Activated CD4-positive, alpha-beta memory T cell treated with anti-CD3 and anti-CD28 coated beads, Interleukin-2, amount 10 ng/mL, durations not matched to agents 7 days and 5 days (primary cell): ENCODE measurements around the gene ZBTB46. TPM values are rescaled to one million over a fixed set of nuclear protein-coding genes. Genes with fewer than 3 reads are reported as not detected.

Experiments
- CTCF ChIA-PET: fragments of 350-600 bp; sonication (Branson Sonifier 250); formaldehyde crosslinking; loops from one replicate; lab custom pipeline; 2021; ENCODE audit warnings: antibody characterized with exemption, inconsistent platforms; lab: Charles Lee
- POLR2A ChIA-PET: fragments of 350-600 bp; sonication (Branson Sonifier 250); formaldehyde crosslinking; loops from one replicate; lab custom pipeline; 2021; ENCODE audit warnings: antibody characterized with exemption; lab: Charles Lee
- DNase-seq: peaks from one replicate; pipeline ENCODE4 v3.0.0-alpha.2; 2020
- H3K27ac Mint-ChIP-seq: one replicate; pipeline ENCODE4 v1.8.0; 2021; ENCODE audit warnings: mild to moderate bottlenecking, mixed read lengths
- H3K27me3 Mint-ChIP-seq: one replicate; pipeline ENCODE4 v1.8.0; 2021; ENCODE audit warnings: mixed read lengths
- H3K36me3 Mint-ChIP-seq: one replicate; pipeline ENCODE4 v1.8.0; 2021; ENCODE audit warnings: low read depth, mixed read lengths
- H3K4me1 Mint-ChIP-seq: one replicate; pipeline ENCODE4 v1.8.0; 2021; ENCODE audit warnings: mixed read lengths
- H3K4me3 Mint-ChIP-seq: one replicate; pipeline ENCODE4 v1.8.0; 2021; ENCODE audit warnings: mild to moderate bottlenecking, mixed read lengths
- H3K9me3 Mint-ChIP-seq: one replicate; pipeline ENCODE4 v1.8.0; 2021; ENCODE audit warnings: mixed read lengths
- total RNA-seq, 2 experiments: library from RNA; stranded (reverse); gene quantifications; one replicate each; pipeline ENCODE4 v1.2.3, GENCODE V29; 2021

ZBTB46 gene
- total RNA-seq, 2 experiments from 2014 or later: 0.53 to 0.65 TPM

DNA sequence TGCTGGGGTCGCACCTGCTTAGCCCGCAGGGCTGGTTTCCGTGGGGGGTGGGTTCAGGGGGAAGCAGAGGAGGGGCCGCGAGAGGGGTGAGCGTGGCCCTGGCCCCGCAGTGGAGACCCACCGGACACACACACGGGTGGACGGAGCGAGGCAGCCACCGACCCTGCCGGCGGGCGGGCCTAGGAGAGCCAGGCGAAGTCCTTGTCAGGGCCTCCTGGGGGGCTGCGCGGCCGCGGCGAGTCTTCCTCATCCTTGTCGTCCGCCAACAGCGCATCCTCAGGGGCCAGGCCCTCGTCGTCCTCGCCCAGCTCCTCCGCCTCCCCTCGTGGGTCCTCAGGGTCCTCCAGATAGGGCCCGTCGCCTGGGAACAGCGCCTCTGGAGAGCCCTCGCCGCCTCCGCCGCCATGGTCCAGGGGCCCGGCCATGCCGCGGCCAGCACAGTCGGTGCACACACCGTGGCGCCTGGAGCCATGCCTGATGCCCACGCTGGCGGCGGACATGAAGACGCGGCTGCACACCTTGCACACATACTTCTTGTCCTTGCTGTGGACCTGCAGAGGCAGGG lies 84.2 kb downstream of the ZBTB46 start:
- ChIA-PET POLR2A (no interaction called here), CTCF (no interaction called here)
- Mint-ChIP-seq H3K36me3 (peaks cover 4% of the 10 kb centered on the region), H3K27me3 (no peaks in the 10 kb centered on the region), H3K4me1 (peaks cover 15% of the 10 kb centered on the region), H3K9me3 (no peaks in the 10 kb centered on the region), H3K27ac (no peak overlapping the region), H3K4me3 (no peak overlapping the region)
- no peak for DNase-seq

DNA sequence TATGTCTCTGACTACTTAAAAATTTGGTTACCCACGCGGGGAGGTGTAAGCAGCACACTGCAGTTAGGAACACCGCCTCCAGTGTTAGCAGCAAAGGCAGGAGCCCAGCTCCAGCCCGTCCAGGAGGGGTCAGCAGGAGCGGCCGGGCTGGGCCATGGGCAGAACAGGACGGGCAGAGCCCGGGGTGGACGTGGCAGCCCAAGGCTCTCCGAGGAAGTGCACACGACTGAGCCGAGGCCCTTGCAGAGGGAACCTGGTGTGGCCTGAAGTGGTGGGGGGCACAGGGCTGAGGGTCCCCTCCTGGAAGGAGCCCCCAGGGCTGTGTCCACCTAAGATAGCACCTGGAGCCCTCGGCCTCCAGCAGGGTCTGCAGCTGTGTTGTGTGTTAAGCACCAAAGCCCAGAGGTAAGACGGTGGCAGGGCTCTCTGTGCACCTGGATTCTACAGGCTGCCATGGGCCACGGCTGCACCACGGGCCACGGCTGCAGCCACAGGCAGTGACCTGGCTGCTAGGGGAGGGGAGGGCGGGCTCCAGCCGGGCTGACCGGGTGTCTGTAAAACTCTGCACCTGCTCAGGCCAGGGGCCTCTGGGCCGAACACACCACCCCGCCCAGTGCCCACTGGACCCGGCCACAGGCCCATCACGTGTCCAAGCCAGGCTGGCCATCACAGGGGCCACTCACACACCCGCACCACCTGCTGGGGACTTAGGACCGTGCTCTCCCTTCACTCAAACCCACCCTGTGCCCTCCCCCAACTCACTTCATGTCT lies 84.9 kb downstream of the ZBTB46 start:
- no peak overlapping the region for H3K4me3 Mint-ChIP-seq
- no peak overlapping the region for H3K27ac Mint-ChIP-seq
- H3K27me3 Mint-ChIP-seq: no peaks in the 10 kb centered on the region
- POLR2A ChIA-PET: interaction anchor here (1.0 kb wide), 1 partner anchor 10 kb away, joined by 5 read pairs; the partner anchor contains the start of gene LIME1
- DNase-seq: no peak
- H3K36me3 Mint-ChIP-seq: peaks cover 7% of the 10 kb centered on the region
- H3K4me1 Mint-ChIP-seq: peaks cover 11% of the 10 kb centered on the region
- no peaks in the 10 kb centered on the region for H3K9me3 Mint-ChIP-seq
- CTCF ChIA-PET: no interaction called here

DNA sequence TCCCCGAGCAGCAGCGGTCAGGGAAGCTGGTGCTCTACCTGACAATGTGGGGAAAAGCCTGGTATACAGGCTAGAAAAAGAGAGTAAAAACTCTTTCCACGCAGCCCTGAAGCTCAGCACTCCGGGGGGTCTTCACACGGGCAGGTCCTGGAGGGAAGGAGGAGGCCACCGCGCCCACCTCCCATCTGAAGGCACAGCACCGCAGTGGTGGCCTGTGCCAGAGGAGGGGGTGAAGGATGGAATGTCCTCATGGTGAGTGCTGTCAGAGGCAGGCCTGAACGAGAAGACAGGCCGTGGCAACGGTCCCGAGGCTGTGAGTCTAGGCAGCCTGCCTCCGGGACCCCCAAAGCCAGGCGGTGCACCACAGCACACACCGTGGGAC lies 85.6 kb downstream of the ZBTB46 start:
- POLR2A ChIA-PET: interaction anchor here (1.0 kb wide), 1 partner anchor 9 kb away, joined by 5 read pairs; the partner anchor contains the start of gene LIME1

DNA sequence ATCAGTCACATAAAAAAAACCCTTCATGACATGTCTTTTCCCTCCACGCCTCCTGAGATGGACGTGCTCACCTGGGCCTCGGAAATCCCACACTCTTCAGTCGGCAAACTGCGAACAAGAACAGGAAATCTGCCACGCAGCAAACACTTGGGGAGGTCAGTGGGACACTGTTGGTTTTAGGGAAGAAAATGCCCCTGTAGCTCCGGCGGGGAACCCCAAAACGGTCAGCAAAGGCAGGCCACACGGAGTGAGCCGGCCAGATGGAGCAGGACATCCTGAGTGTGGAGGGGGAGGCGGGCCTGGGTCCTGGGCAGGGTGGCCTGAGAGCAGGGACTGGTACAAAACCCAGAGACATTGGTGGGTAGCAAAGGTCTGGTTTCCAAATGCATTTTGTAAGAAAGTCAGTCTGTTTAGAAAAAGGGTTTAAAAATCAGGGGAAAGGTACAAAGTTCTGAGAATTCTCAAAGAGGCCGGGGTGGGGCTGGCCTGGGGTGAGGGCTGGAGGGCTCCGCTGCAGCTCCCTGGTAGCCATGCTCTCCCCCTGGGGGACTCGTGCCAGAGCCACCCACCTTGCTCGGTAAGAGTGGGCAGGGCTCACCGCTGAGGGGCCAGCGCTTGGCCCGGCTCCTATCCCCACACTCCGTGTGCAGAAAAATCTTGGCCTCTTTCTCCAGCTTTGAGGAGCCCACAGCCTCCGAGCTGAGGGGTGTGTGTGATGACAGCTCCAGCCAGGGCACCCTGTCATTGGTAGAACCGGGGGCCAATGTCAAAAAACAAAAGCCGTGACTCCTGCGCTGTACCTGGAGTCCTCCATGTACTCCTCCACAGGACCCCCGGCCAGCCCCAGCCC lies 86.3 kb downstream of the ZBTB46 start:
- no peaks in the 10 kb centered on the region for H3K27me3 Mint-ChIP-seq
- no peaks in the 10 kb centered on the region for H3K9me3 Mint-ChIP-seq
- peaks cover 7% of the 10 kb centered on the region for H3K36me3 Mint-ChIP-seq
- H3K27ac Mint-ChIP-seq: no peak overlapping the region
- no peak for DNase-seq
- CTCF ChIA-PET: interaction anchor here (1.4 kb wide), 1 partner anchor 37 kb away, joined by 3 read pairs; the partner anchor contains the start of genes ARFRP1 and ZGPAT
- peaks cover 3% of the 10 kb centered on the region for H3K4me1 Mint-ChIP-seq
- no peak overlapping the region for H3K4me3 Mint-ChIP-seq
- POLR2A ChIA-PET: interaction anchor here (1.0 kb wide), 2 partner anchors 8 to 36 kb away, joined by 3 to 5 read pairs; partner anchors contain the start of genes ARFRP1, LIME1 and ZGPAT

More for the DNA sequence above, 85.6 kb downstream of the ZBTB46 start:
- H3K27ac Mint-ChIP-seq: no peak overlapping the region
- CTCF ChIA-PET: interaction anchor here (1.4 kb wide), 1 partner anchor 38 kb away, joined by 3 read pairs; the partner anchor contains the start of genes ARFRP1 and ZGPAT
- peaks cover 7% of the 10 kb centered on the region for H3K36me3 Mint-ChIP-seq
- no peak overlapping the region for H3K4me3 Mint-ChIP-seq
- H3K27me3 Mint-ChIP-seq: no peaks in the 10 kb centered on the region
- H3K4me1 Mint-ChIP-seq: peaks cover 4% of the 10 kb centered on the region
- H3K9me3 Mint-ChIP-seq: no peaks in the 10 kb centered on the region
- DNase-seq: no peak

DNA sequence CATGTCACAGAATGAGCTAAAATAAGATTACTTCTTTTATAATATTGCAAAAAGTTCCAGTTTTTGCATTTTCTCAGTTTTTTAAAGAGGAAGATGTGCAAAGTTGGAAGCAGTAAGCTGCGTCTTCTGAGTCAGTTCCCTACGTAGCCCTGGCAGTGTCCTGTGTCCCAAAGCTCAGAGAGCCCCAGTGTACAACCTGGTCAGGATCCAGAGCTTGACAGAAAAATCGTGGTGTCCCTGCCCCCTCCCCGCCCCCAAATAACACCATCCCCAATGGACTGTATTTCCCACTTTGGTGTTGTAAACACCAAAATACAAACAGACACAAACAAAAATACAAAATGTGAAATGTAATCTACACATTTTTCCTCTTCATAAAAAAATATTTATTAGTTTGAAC lies 86.9 kb downstream of the ZBTB46 start:
- Mint-ChIP-seq H3K4me3 (no peak overlapping the region), H3K4me1 (no peaks in the 10 kb centered on the region), H3K9me3 (no peaks in the 10 kb centered on the region), H3K27ac (no peak overlapping the region), H3K36me3 (peaks cover 7% of the 10 kb centered on the region), H3K27me3 (no peaks in the 10 kb centered on the region)
- no peak for DNase-seq
- CTCF ChIA-PET: interaction anchor here (1.4 kb wide), 1 partner anchor 36 kb away, joined by 3 read pairs; the partner anchor contains the start of genes ARFRP1 and ZGPAT
- POLR2A ChIA-PET: interaction anchor here (1.0 kb wide), 1 partner anchor 36 kb away, joined by 3 read pairs; the partner anchor contains the start of genes ARFRP1 and ZGPAT

DNA sequence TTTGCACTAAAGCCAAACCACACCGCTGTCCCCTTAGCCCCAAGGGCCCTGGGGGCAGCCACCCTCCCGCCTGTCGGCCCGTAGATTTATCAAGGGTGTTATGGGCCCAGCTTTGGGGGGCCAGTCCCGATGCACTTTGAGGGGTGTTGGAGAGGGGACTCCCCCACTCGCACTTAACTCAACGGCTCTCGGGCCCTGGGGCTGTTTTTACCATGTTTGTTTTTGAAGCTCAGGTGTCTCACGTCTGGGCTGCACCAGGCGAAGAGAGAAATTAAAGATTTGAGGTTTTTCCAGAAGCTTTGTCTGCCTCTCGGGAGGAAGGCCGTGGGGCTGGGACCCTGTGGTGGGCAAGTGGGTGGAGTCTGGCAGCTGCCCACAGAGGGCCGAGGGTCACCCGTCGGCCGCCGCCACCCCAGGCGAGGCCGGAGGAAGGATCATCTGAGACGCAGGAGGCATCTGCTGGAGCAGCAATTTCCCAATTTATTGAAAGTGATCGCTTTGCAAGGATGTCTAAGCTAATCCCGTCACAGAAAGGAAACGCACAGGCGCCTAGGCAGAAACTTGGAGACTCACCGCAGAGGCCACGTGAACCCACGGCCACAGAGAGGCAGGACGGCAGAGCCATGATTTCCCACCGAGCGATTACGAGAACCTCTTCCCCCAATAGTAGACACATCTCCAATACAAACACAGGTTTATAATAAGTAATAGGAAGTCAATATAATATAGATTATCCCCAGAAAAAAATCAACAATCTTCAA lies 87.7 kb downstream of the ZBTB46 start:
- Mint-ChIP-seq H3K27ac (no peak overlapping the region), H3K4me3 (no peak overlapping the region), H3K27me3 (no peaks in the 10 kb centered on the region), H3K36me3 (peaks cover 7% of the 10 kb centered on the region), H3K9me3 (no peaks in the 10 kb centered on the region), H3K4me1 (no peaks in the 10 kb centered on the region)
- CTCF ChIA-PET: no interaction called here
- POLR2A ChIA-PET: interaction anchor here (1.0 kb wide), 1 partner anchor 8 kb away, joined by 4 read pairs; no protein-coding TSS in a partner anchor
- no peak for DNase-seq

DNA sequence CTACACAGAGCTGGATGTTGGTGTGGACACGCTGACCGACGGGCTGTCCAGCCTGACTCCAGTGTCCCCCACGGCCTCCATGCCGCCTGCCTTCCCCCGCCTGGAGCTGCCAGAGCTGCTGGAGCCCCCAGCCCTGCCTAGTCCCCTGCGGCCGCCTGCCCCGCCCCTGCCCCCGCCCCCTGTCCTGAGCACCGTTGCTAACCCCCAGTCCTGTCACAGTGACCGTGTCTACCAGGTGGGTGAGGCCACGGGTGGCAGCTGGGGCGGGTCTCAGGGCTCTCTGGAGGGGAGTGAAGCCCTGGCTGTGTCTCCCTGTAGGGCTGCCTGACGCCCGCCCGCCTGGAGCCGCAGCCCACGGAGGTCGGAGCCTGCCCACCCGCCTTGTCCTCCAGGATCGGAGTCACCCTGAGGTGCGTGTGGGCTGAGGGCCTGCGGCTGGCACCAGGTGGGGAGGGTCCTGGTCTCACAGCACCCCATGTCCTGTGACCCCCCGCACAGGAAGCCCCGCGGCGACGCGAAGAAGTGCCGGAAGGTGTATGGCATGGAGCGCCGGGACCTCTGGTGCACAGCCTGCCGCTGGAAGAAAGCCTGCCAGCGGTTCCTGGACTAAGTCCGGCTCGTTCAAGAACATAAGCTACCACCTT lies 88.6 kb downstream of the ZBTB46 start:
- H3K9me3 Mint-ChIP-seq: no peaks in the 10 kb centered on the region
- peaks cover 7% of the 10 kb centered on the region for H3K36me3 Mint-ChIP-seq
- no peaks in the 10 kb centered on the region for H3K4me1 Mint-ChIP-seq
- DNase-seq: no peak
- CTCF ChIA-PET: interaction anchor here (2.4 kb wide), 1 partner anchor 35 kb away, joined by 16 read pairs; the partner anchor contains the start of genes ARFRP1 and ZGPAT
- H3K4me3 Mint-ChIP-seq: no peak overlapping the region
- H3K27me3 Mint-ChIP-seq: no peaks in the 10 kb centered on the region
- POLR2A ChIA-PET: interaction anchor here (1.0 to 2.8 kb wide), 4 partner anchors 8 to 87 kb away, joined by 3 to 30 read pairs (median 12); partner anchors contain the start of genes ARFRP1 and ZGPAT
- H3K27ac Mint-ChIP-seq: no peak overlapping the region

DNA sequence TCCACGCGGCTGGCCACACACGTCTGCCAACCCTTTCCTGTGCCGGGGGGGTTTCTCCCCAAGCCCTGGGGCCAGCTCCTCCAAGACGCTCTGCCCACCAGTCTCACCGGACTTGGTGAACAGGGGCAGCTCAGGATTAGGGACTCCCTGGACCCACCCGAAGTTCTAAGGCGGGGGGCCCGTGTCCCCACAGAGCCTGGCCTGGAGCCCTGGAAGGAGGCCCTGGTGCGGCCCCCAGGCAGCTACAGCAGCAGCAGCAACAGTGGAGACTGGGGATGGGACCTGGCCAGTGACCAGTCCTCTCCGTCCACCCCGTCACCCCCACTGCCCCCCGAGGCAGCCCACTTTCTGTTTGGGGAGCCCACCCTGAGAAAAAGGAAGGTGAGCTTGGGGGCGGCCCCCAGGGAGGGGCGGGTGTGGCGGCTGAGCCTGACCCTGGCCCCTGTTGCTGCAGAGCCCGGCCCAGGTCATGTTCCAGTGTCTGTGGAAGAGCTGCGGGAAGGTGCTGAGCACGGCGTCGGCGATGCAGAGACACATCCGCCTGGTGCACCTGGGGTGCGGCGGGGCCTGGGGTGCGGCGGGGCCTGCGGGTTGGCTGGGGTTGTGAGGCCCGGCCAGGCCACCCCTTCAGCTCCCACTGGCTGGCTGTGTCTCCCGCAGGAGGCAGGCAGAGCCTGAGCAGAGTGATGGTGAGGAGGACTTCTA lies 89.2 kb downstream of the ZBTB46 start:
- H3K36me3 Mint-ChIP-seq: peaks cover 7% of the 10 kb centered on the region
- H3K4me3 Mint-ChIP-seq: peak overlapping the region; percentile 17
- peaks cover 2% of the 10 kb centered on the region for H3K4me1 Mint-ChIP-seq
- CTCF ChIA-PET: interaction anchor here (2.4 kb wide), 1 partner anchor 34 kb away, joined by 16 read pairs; the partner anchor contains the start of genes ARFRP1 and ZGPAT
- H3K9me3 Mint-ChIP-seq: no peaks in the 10 kb centered on the region
- no peak for DNase-seq
- POLR2A ChIA-PET: interaction anchor here (0.5 to 2.8 kb wide), 7 partner anchors 9 to 221 kb away, joined by 3 to 30 read pairs (median 4); partner anchors contain the start of genes ARFRP1, GMEB2, PPDPF and ZGPAT
- H3K27ac Mint-ChIP-seq: no peak overlapping the region
- no peaks in the 10 kb centered on the region for H3K27me3 Mint-ChIP-seq

DNA sequence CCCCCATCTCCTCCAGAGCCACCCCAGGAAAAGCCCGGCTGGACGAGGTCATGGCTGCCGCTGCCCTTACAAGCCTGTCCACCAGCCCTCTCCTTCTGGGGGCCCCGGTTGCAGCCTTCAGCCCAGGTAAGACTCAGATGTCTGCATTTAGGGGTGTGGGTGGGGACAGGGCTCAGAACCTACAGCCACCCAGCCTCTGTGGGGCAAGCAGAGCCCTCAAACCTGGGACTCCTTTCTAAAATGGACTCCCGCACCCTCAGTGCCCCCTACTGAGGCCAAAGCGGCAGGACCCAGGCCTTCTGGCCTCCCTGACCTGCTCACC lies 89.7 kb downstream of the ZBTB46 start:
- no peaks in the 10 kb centered on the region for H3K9me3 Mint-ChIP-seq
- CTCF ChIA-PET: interaction anchor here (1.2 to 2.4 kb wide), 3 partner anchors 33 to 232 kb away, joined by 3 to 16 read pairs (median 4); partner anchors contain the start of genes ARFRP1, TPD52L2 and ZGPAT
- no peak for DNase-seq
- no peaks in the 10 kb centered on the region for H3K27me3 Mint-ChIP-seq
- H3K27ac Mint-ChIP-seq: no peak overlapping the region
- H3K36me3 Mint-ChIP-seq: peaks cover 12% of the 10 kb centered on the region
- POLR2A ChIA-PET: interaction anchor here (0.5 to 2.8 kb wide), 8 partner anchors 9 to 220 kb away, joined by 3 to 30 read pairs (median 4); partner anchors contain the start of genes ARFRP1, GMEB2, PPDPF and ZGPAT
- peak overlapping the region; percentile 50 for H3K4me3 Mint-ChIP-seq
- H3K4me1 Mint-ChIP-seq: peaks cover 6% of the 10 kb centered on the region

DNA sequence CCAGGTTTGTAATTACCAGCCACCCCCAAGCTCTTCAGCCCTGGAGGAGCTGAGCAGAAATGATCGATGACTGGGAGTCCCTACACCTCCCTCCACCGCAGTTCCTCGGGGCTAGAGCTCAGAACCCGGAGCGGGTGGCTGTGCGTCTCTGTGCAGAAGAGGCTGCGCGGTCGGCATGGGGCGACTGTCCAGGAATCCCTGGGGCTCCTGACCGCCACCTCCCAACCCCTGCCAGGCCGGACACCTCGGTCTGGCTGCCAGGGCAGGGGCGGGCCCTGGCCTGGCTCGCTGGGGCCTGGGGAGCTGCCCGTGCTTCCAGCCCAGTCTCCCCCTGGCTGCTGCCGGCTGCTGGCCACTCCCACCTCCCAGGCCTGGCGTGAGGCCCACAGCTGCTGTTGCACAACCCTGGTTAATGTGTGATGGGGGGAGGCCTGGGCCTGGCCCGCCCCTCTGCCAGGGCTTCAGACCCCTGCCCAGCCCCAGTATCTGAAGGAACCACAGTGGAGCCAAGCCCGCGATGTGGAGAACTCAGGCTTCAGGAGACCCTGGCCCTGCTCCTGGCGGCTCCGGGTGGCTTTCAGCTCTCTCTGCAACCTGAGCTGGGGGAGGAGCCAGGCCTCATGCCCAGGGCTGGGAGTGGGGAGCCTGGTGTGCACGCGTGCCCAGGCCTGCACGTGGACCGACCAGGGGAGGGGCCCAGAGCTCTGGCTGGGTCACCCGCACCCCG lies 90.3 kb downstream of the ZBTB46 start:
- peak overlapping the region; percentile 62 for H3K4me3 Mint-ChIP-seq
- no peaks in the 10 kb centered on the region for H3K9me3 Mint-ChIP-seq
- POLR2A ChIA-PET: interaction anchor here (0.7 to 2.8 kb wide), 9 partner anchors 10 to 220 kb away, joined by 3 to 30 read pairs (median 4); partner anchors contain the start of genes ARFRP1, GMEB2, PPDPF and TPD52L2
- H3K27me3 Mint-ChIP-seq: no peaks in the 10 kb centered on the region
- peak overlapping the region; percentile 16 for H3K27ac Mint-ChIP-seq
- CTCF ChIA-PET: interaction anchor here (1.1 to 2.4 kb wide), 4 partner anchors 10 to 233 kb away, joined by 3 to 16 read pairs (median 4); partner anchors contain the start of genes ARFRP1, TPD52L2 and ZGPAT
- H3K4me1 Mint-ChIP-seq: peaks cover 11% of the 10 kb centered on the region
- DNase-seq: peak; percentile 48
- H3K36me3 Mint-ChIP-seq: peaks cover 17% of the 10 kb centered on the region
